Measurements from ENCODE around the gene STRBP.
"Not testable (repeated sequence)": the region's sequence is repeated elsewhere in the genome, so short reads cannot be mapped to it uniquely, and the experiment has no call there.

The STRBP gene

GRCh38 chr9:123248630-123249029 lies 19.8 kb downstream of the STRBP start:
- no peak for DNase-seq (ENCODE audit: low spot score)

- DNase-seq (ENCODE audit: low spot score): no peak
Measured at GRCh38 chr9:123246534-123246933, 21.9 kb downstream of the STRBP start.

GRCh38 chr9:123239726-123240125 lies 28.7 kb downstream of the STRBP start:
- DNase-seq (ENCODE audit: low spot score): no peak

GRCh38 chr9:123238365-123238764 lies 30.0 kb downstream of the STRBP start:
- no peak for DNase-seq (ENCODE audit: low spot score)

- no peak for DNase-seq (ENCODE audit: low spot score)
Measured at GRCh38 chr9:123237220-123237619, 31.2 kb downstream of the STRBP start.

- DNase-seq (ENCODE audit: low spot score): no peak
Measured at GRCh38 chr9:123235448-123235847, 32.9 kb downstream of the STRBP start.

GRCh38 chr9:123234853-123235252 lies 33.5 kb downstream of the STRBP start:
- no peak for DNase-seq (ENCODE audit: low spot score)

GRCh38 chr9:123232332-123232731 lies 36.1 kb downstream of the STRBP start:
- no peak for DNase-seq (ENCODE audit: low spot score)

GRCh38 chr9:123231421-123231820 lies 37.0 kb downstream of the STRBP start:
- DNase-seq (ENCODE audit: low spot score): no peak

- no peak for DNase-seq (ENCODE audit: low spot score)
Measured at GRCh38 chr9:123228967-123229366, 39.4 kb downstream of the STRBP start.

GRCh38 chr9:123225995-123226394 lies 42.4 kb downstream of the STRBP start:
- no peak for DNase-seq (ENCODE audit: low spot score)

GRCh38 chr9:123225374-123225813 lies 43.0 kb downstream of the STRBP start:
- peak; percentile 40 for DNase-seq (ENCODE audit: low spot score)

- no peak for DNase-seq (ENCODE audit: low spot score)
Measured at GRCh38 chr9:123220127-123220526, 48.3 kb downstream of the STRBP start.

GRCh38 chr9:123218831-123219230 lies 49.6 kb downstream of the STRBP start:
- no peak for DNase-seq (ENCODE audit: low spot score)

- DNase-seq (ENCODE audit: low spot score): no peak
Measured at GRCh38 chr9:123217128-123217654, 51.2 kb downstream of the STRBP start.

- no peak for DNase-seq (ENCODE audit: low spot score)
Measured at GRCh38 chr9:123216251-123216797, 52.1 kb downstream of the STRBP start.

- DNase-seq (ENCODE audit: low spot score): no peak
Measured at GRCh38 chr9:123211081-123211480, 57.3 kb downstream of the STRBP start.

- DNase-seq (ENCODE audit: low spot score): no peak
Measured at GRCh38 chr9:123208626-123209174, 59.7 kb downstream of the STRBP start.

- no peak for DNase-seq (ENCODE audit: low spot score)
Measured at GRCh38 chr9:123206065-123206464, 62.3 kb downstream of the STRBP start.

GRCh38 chr9:123201083-123201482 lies 67.3 kb downstream of the STRBP start:
- DNase-seq (ENCODE audit: low spot score): no peak

GRCh38 chr9:123200469-123200868 lies 67.9 kb downstream of the STRBP start:
- not testable (repeated sequence) for DNase-seq (ENCODE audit: low spot score)

- DNase-seq (ENCODE audit: low spot score): no peak
Measured at GRCh38 chr9:123196124-123196523, 72.3 kb downstream of the STRBP start.

GRCh38 chr9:123194023-123194422 lies 74.4 kb downstream of the STRBP start:
- DNase-seq (ENCODE audit: low spot score): no peak

GRCh38 chr9:123191680-123192079 lies 76.7 kb downstream of the STRBP start:
- DNase-seq (ENCODE audit: low spot score): no peak

Measured in kidney capillary endothelial cell (primary cell).